Measurements from ENCODE around the gene CTPS2.
A peak's percentile ranks its signal among the peaks of the same experiment; 100 is the strongest.
"Not testable (repeated sequence)": the region's sequence is repeated elsewhere in the genome, so short reads cannot be mapped to it uniquely, and the experiment has no call there.

The CTPS2 gene

GRCh38 chrX:16654093-16654492 is 58.4 kb downstream of the CTPS2 start:
- DNase-seq (ENCODE audit: low spot score) = no peak

GRCh38 chrX:16653424-16653823 is 59.0 kb downstream of the CTPS2 start:
- no peak for DNase-seq (ENCODE audit: low spot score)

GRCh38 chrX:16651391-16652024 is 61.0 kb downstream of the CTPS2 start:
- DNase-seq (ENCODE audit: low spot score) = no peak

GRCh38 chrX:16649858-16650257 is 62.6 kb downstream of the CTPS2 start, which contains the start of gene S100G:
Gene S100G (plus strand): TSS chrX:16650158. CDS start chrX:16651007, 849 bp downstream.
- DNase-seq (ENCODE audit: low spot score) = no peak

GRCh38 chrX:16646366-16647138 is 65.9 kb downstream of the CTPS2 start:
- DNase-seq (ENCODE audit: low spot score) = no peak

- peak; percentile 18 for DNase-seq (ENCODE audit: low spot score)
Observed at GRCh38 chrX:16643176-16643575, 69.3 kb downstream of the CTPS2 start.

- no peak for DNase-seq (ENCODE audit: low spot score)
Observed at GRCh38 chrX:16640823-16641222, 71.6 kb downstream of the CTPS2 start.

- DNase-seq (ENCODE audit: low spot score) = no peak
Observed at GRCh38 chrX:16639966-16640365, 72.5 kb downstream of the CTPS2 start.

- no peak for DNase-seq (ENCODE audit: low spot score)
Observed at GRCh38 chrX:16638533-16638932, 73.9 kb downstream of the CTPS2 start.

- no peak for DNase-seq (ENCODE audit: low spot score)
Observed at GRCh38 chrX:16635596-16635995, 76.9 kb downstream of the CTPS2 start.

GRCh38 chrX:16635040-16635439 is 77.4 kb downstream of the CTPS2 start:
- no peak for DNase-seq (ENCODE audit: low spot score)

- DNase-seq (ENCODE audit: low spot score) = no peak
Observed at GRCh38 chrX:16633754-16634153, 78.7 kb downstream of the CTPS2 start.

- DNase-seq (ENCODE audit: low spot score) = no peak
Observed at GRCh38 chrX:16629909-16630308, 82.6 kb downstream of the CTPS2 start.

- DNase-seq (ENCODE audit: low spot score) = no peak
Observed at GRCh38 chrX:16628946-16629595, 83.4 kb downstream of the CTPS2 start.

- not testable (repeated sequence) for DNase-seq (ENCODE audit: low spot score)
Observed at GRCh38 chrX:16628511-16628910, 84.0 kb downstream of the CTPS2 start.

GRCh38 chrX:16619024-16619423 is 93.4 kb downstream of the CTPS2 start:
- DNase-seq (ENCODE audit: low spot score) = no peak

GRCh38 chrX:16618422-16618821 is 94.0 kb downstream of the CTPS2 start:
- no peak for DNase-seq (ENCODE audit: low spot score)

- no peak for DNase-seq (ENCODE audit: low spot score)
Observed at GRCh38 chrX:16617382-16617781, 95.1 kb downstream of the CTPS2 start.

GRCh38 chrX:16612257-16612897 is 100.1 kb downstream of the CTPS2 start:
- no peak for DNase-seq (ENCODE audit: low spot score)

GRCh38 chrX:16610654-16611053 is 101.8 kb downstream of the CTPS2 start:
- DNase-seq (ENCODE audit: low spot score) = not testable (repeated sequence)

GRCh38 chrX:16610121-16610621 is 102.3 kb downstream of the CTPS2 start:
- peak; percentile 41 for DNase-seq (ENCODE audit: low spot score)

GRCh38 chrX:16606142-16606720 is 106.2 kb downstream of the CTPS2 start:
- no peak for DNase-seq (ENCODE audit: low spot score)
